BJ (cell line): Measurements from ENCODE around the gene GOT1. TPM values are rescaled to one million over a fixed set of nuclear protein-coding genes. Genes with fewer than 3 reads are reported as not detected.

Experiments
- CTCF ChIA-PET: fragments of 350-600 bp; formaldehyde crosslinking; extraction: SDS; loops from one replicate; lab custom pipeline; 2021; ENCODE audit warnings: antibody characterized with exemption, inconsistent platforms; lab: Yijun Ruan, JAX
- POLR2A ChIA-PET: fragments of 300-600 bp; sonication (Branson Sonifier 250); formaldehyde crosslinking; extraction: SDS; loops from one replicate; lab custom pipeline; 2021; ENCODE audit warnings: antibody characterized with exemption; lab: Charles Lee
- DNase-seq: peaks from one replicate; pipeline ENCODE4 v3.0.0-alpha.2; 2011; ENCODE audit warnings: low read depth
- H3K27me3 ChIP-seq: 2 replicates; pipeline ENCODE4 v1.6.0; 2011; ENCODE audit warnings: low read length; ENCODE audit not compliant: control insufficient read depth, insufficient read depth
- H3K36me3 ChIP-seq: 2 replicates; pipeline ENCODE4 v1.5.1; 2011; ENCODE audit warnings: low read length; ENCODE audit not compliant: control insufficient read depth, insufficient read depth
- H3K4me3 ChIP-seq: 2 replicates; pipeline ENCODE4 v1.5.1; 2011; ENCODE audit warnings: low read depth, mild to moderate bottlenecking, control low read depth, low read length
- polyA plus RNA-seq: library from polyadenylated mRNA; depleted of rRNA; stranded (reverse); fragments of >200 nt; gene quantifications from 2 replicates; pipeline ENCODE4 v1.2.3, GENCODE V29; 2011
- TF ChIP-seq, protein P1 (sequence below): IDR thresholded peaks from 2 replicates; pipeline ENCODE4 v1.5.1; 2011; ENCODE audit warnings: low read depth, mild to moderate bottlenecking, control low read depth, inconsistent platforms, low read length, moderate library complexity; ENCODE audit not compliant: insufficient read depth

Gene GOT1
- polyA plus RNA-seq, 1 experiment: 41.4 TPM

DNA sequence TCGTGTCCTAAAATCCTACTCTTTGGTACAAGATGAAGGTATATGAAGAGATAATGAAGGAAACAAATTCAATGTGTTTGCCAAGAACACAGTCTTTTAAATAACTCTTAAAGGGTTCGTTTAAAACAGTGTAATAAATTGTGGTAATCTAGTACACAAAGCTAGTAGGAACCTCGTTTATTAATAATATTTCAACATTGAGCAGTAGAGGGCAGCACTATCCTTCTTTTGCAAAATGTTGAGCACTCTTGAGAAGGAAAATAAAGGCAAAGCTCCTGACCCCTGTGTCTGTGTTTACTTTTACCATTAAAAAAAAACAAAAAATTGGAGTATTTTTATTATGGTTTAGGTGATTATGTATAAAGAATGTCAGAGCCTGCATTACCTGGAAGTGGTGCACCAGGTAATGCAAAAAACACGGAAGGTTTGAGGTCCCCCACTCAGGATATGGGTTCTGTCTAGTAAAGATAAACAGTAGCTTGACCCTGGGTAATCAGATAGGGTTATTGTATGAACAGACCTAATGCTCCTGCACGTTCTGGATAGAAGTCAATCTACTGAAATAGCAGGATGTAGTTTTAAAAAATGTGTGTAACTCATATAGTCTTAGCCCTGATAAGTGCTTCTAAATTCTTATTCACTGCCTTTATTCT lies 5.7 kb upstream of the GOT1 start:
- CTCF ChIA-PET: interaction anchor here (0.6 to 3.7 kb wide), 31 partner anchors 9 to 610 kb away, joined by 3 to 44 read pairs (median 4); partner anchors contain the start of genes COX15 and CUTC
- TF ChIP-seq, protein P1, sequence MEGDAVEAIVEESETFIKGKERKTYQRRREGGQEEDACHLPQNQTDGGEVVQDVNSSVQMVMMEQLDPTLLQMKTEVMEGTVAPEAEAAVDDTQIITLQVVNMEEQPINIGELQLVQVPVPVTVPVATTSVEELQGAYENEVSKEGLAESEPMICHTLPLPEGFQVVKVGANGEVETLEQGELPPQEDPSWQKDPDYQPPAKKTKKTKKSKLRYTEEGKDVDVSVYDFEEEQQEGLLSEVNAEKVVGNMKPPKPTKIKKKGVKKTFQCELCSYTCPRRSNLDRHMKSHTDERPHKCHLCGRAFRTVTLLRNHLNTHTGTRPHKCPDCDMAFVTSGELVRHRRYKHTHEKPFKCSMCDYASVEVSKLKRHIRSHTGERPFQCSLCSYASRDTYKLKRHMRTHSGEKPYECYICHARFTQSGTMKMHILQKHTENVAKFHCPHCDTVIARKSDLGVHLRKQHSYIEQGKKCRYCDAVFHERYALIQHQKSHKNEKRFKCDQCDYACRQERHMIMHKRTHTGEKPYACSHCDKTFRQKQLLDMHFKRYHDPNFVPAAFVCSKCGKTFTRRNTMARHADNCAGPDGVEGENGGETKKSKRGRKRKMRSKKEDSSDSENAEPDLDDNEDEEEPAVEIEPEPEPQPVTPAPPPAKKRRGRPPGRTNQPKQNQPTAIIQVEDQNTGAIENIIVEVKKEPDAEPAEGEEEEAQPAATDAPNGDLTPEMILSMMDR: peak; percentile 52
- H3K4me3 ChIP-seq: no peak overlapping the region
- POLR2A ChIA-PET: no interaction called here
- peak; percentile 4 for DNase-seq
- no peaks in the 10 kb centered on the region for H3K27me3 ChIP-seq
- 0 out of 2 replicates have a peak, but pooled peaks cover 2% of the 10 kb centered on the region for H3K36me3 ChIP-seq

DNA sequence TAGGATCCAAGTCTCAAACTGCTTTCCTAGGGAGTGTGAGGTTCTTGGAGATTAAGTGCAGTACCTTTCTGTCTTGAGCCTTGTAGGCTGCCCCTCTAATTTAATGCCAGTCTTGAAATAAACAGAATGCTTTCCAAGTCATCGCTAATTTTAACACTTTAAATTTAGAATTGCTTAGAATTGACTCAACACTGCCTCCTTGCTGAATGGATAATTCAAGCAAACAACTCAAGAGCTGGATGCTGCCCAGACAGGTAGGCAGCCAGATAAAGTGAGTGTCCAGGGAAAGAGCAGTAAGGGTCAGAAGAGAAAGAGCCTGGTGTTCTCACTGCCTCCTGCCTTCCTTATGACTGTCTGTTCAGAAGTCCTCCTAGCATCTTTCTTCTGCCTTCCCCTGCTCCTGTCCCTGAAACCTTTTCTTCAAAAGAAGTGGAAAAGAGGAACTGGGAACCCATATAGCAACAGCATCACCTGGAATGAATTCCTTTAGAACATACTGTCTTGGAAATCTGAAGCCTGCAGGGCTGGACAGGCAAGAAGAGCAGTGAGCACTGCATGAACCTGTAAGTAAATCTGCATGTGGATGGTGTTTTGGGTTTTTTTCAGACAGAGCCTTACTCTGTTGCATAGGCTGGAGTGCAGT lies 3.1 kb upstream of the GOT1 start:
- H3K27me3 ChIP-seq: no peaks in the 10 kb centered on the region
- H3K36me3 ChIP-seq: 0 out of 2 replicates have a peak, but pooled peaks cover 2% of the 10 kb centered on the region
- TF ChIP-seq, protein P1: peak; percentile 26
- ChIA-PET CTCF (interaction anchor here (0.9 to 1.1 kb wide), 3 partner anchors 14 to 180 kb away, joined by 3 to 4 read pairs (median 3); no protein-coding TSS in a partner anchor), POLR2A (no interaction called here)
- H3K4me3 ChIP-seq: no peak overlapping the region
- DNase-seq: no peak

DNA sequence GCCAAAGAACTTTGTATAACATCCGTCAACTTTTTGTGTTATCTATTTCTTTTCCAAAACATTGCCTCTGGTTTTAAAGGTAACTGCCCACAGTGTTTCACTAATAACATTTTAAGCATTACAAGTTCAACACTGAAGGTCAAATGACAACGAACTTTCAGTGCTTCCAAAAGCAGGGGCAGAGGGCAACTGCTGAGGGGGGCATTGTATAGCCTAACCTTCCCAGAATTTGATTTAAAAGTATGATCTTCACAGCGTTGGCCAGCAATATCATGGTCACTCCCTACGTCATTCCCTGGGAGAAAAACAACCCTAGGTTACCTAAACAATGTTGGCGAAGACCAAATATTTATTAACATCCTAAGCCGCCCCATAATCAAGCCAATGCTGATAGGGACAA lies 2.5 kb upstream of the GOT1 start:
- H3K4me3 ChIP-seq: no peak overlapping the region
- ChIA-PET CTCF (interaction anchor here (1.1 kb wide), 1 partner anchor 40 kb away, joined by 4 read pairs; no protein-coding TSS in a partner anchor), POLR2A (no interaction called here)
- H3K27me3 ChIP-seq: no peaks in the 10 kb centered on the region
- DNase-seq: no peak
- 0 out of 2 replicates have a peak, but pooled peaks cover 2% of the 10 kb centered on the region for H3K36me3 ChIP-seq
- TF ChIP-seq, protein P1: no peak

DNA sequence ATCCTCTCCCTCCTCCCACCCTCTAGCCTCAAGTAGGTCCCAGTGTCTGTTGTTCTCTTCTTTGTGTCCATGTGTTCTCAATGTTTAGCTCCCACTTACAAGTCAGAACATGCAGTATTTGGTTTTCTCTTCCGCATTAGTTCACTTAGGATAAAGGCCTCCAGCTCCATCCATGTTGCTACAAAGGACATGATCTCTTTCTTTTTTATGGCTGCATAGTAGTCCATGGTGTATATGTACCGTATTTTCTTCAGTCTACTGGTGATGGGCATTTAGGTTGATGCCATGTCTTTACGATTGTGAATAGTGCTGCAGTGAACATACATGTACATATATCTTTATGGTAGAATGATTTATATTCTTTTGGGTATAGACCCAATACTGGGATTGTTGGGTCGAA lies 1.6 kb upstream of the GOT1 start:
- TF ChIP-seq, protein P1: no peak
- no peaks in the 10 kb centered on the region for H3K27me3 ChIP-seq
- no peak for DNase-seq
- 0 out of 2 replicates have a peak, but pooled peaks cover 2% of the 10 kb centered on the region for H3K36me3 ChIP-seq
- peak overlapping the region; percentile 81; the same call in 1 of the 2 replicates for H3K4me3 ChIP-seq
- ChIA-PET POLR2A (no interaction called here), CTCF (interaction anchor here (2.9 kb wide), 1 partner anchor 40 kb away, joined by 17 read pairs; no protein-coding TSS in a partner anchor)

DNA sequence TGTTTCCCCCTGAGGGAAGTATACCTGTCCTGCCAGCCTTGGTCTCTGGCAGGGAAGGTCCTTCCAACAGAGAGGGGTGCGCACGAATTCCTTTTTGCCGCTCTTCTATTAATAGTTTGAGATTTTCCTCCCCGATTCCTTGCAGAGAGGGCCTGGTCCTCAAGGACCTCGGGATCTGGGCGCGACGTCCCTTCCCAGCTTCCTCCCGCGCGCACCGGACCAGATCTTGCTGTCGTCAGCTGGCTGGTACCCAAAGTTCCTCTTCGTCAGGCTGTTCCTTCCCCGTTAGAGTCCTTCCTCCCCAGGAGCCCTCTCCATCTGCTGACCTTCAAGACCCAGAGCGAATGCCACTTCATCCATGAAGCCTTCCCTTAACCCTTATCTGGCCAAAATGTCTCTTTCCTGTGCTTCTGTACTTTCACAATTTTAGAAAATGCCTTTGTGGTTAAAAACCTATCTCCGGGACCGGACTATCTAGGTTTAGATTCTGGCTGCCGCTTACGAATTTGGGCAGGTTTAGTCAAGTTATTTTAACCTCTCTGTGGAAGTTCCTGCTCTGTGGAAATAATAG lies 851 bp upstream of the GOT1 start:
- CTCF ChIA-PET: interaction anchor here (0.9 to 2.9 kb wide), 4 partner anchors 19 to 181 kb away, joined by 3 to 17 read pairs (median 4); no protein-coding TSS in a partner anchor
- peak; percentile 2 for DNase-seq

More for the DNA sequence above, 851 bp upstream of the GOT1 start:
- Histone ChIP-seq H3K36me3 (0 out of 2 replicates have a peak, but pooled peaks cover 2% of the 10 kb centered on the region), H3K4me3 (peak overlapping the region; percentile 81), H3K27me3 (no peaks in the 10 kb centered on the region)
- POLR2A ChIA-PET: no interaction called here
- TF ChIP-seq, protein P1: no peak
